HG03064 (cell line): ENCODE results near the gene HTR4.

Experiments
- ATAC-seq: cut with Tn5 transposase; IDR thresholded peaks from one replicate; pipeline ENCODE4 v1.9.1; 2021; ENCODE audit warnings: low read depth; ENCODE audit not compliant: unreplicated experiment

HTR4 gene

DNA sequence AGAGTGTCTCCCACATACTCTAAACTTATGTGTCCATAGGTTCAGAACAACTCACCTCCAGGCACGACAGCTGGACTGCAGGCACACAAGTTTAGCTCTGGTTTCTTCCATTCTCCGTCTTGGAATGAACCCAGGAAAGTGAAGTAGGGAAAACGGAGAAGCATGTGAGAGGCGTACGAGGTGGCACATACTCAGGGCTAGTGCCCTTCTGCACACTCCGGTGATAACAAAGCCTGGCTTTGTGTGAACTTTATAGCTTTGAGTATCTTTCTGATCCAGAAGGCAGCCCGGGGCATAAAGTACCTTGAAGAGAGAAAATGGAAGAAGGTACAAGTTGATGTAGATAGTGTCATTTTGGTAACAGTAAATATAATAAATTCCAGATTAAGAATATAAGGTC, 11.1 kb upstream of the HTR4 start:
- ATAC-seq, result no peak

DNA sequence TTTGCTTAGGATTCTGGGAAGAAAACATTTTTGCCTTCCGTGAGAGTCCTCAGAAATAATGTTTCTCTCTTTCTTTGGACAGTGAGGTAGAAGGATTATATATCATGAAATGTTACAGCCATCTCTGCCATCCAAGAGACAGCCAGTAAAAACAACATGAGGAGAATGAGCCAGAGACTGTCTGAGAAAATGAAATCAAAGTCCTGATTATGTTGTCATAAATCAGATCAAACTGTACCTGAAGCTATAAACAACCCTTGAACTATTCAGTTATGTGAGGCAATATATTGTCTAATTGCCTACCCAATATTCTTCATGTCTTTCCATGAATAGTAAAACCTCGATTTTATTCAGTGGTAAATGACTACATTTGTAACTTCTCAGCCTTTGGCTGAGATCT, 9.2 kb upstream of the HTR4 start:
- no peak for ATAC-seq

DNA sequence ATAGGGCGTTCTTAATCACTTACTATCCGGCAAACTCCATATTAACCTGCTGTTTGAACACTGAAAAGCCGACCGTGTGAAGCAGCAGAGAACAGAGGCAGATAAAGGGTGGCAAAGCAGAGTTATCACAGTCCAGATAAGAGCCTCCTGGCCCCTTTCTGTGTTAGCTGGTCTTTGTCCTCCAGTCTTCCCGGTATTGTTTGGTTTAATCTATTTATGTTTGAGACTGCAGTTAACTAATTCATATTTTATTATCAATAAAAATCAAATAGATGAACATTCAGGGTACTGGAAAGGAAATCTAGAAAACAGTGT, 6.0 kb upstream of the HTR4 start:
- ATAC-seq, result no peak

DNA sequence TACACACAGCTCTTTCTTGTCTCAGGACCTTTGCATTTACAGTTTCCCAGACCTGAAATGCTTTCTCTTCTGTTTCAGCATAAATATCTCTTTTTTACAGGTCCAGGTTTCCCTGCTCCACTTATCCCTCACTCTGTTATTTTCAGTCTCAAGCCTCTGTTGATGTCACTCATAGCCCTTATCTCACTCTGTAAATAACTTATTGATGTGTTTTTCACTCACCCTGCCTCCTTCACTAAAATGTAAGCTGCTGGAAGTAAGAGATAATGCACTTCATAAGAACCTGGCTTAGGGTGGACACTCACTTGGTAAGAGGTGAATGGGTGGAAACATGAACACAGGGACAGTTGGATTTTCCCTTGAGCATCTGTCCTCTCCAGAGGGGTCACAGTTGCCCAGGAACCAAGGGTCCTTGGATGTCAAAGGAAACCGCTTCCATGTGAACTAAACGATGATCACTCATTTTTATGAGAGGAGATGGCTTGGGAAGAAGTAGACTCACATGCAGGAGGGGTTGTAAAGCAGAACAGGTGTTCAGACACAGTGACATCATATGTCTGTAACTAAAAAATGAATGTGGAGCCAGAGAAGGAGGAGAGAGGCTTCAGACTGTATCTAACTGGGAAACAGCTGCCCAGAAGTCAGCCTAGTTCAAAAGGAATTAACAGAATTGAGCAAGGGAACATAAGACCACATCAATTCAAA, 5.5 kb upstream of the HTR4 start:
- ATAC-seq, result no peak

DNA sequence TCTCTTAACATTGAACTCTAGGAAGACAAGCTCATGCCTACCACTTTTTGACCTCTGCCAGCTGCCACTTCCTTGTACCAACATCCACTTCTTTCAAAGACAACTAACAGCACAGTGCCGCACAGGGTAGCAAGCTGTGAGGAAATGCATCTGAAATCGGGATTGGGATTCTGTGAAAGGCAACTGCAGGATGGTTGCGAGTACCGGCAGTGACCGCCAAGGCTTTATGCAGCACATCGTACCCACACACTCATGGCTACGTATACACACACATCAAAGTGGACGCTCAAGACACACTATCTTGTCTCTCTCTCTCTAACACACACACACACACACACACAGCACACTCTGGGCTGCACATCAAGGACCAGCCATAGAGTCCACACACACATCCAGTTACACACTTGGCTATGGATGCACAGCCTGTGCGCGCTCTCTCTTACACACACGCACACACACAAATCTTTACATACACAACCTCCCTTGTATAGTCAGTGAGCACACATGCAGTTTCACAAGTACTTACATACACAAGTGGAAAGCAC, 964 bp downstream of the HTR4 start:
- ATAC-seq, result no peak

DNA sequence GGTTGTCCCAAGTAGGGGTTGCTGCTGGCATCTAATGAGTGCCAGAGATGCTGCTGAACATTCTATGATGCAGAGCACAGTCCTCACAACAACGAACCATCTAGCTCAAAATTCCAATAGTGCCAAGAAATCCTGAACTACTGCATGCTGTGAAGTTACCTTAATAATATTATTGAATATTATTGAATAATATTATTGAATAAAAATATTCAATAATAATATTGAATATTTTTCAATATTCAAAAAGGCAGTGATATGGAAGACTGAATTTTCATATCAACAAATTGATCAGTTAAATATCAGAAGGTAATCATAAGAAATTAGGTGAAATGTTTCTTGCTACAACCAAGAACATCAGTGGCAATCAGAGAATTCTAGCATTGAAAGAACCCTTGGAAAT, 2.8 kb downstream of the HTR4 start:
- ATAC-seq, result no peak

DNA sequence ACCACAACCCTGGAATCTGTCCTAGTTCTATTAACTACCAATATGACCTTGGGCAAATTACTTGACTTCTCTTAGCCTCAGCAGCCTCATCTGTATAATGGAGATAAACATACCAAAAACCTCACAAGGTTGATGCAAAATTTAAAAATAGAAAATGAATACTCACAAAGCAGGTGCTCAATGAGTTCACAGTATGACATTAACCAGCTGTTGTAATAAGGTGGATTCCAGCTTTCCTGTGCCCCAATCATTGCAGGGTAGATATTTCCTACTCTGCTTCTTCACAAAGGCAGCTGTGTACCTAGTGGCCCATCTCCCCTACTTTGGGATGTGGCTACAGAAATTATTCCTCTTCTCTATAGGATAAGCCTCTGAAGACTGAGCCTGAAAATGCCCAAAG, 8.8 kb downstream of the HTR4 start:
- ATAC-seq, result no peak

DNA sequence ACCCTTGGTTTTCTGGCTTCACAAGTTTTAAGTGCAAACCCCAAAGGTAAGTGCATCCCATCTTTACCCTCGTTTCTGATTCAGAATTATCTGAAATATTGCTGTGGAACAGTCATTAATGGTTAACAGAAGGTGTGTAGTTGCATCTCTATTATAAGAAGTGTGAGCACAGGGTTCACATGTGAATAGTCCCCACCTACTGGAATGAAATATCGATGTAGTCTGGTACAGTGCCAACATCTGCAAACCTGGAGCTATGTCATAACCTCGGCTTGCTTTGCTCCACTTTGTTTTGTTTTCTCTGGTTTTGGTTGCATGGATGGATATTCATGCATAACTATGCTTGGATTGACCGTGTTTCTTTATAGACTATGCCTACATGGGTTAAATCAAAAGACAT, 12.6 kb downstream of the HTR4 start:
- no peak for ATAC-seq

DNA sequence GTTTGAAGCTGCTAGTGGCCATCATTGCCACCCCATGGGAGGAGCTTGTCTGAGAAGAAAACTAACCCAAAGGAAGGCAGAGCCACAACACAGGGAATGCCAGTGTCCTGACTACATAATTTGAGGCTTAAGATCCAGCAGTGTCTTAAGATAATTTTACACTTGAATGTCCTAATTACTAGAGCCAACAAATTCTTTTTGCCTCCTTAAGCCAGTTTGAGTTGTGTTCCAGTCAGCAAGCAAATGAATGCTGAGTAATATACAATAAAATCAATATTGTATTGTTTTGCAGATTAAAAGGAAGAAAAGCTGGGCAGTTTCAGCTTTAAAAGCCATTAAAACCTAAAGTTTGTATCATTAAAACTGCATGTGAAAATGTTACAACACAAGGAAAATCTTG, 13.9 kb downstream of the HTR4 start:
- no peak for ATAC-seq

DNA sequence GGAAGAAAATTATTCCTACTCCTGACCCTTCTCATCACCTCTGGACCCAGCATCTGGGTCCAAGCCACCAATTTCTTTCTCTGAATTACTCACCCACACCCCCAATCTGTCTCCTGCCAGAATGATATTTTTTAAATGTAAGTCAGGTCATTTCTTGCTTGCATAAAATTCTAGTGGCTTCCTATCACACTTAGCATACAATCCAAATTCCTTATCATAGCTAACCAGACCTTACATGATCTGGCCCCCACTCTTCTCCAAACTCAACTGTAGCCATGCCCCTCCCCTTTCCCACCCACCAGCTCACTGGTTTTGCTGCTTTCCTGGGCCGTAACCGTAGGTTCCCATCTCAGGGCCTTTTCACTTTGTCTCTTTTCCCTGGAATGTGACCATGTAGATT, 15.2 kb downstream of the HTR4 start:
- no peak for ATAC-seq

DNA sequence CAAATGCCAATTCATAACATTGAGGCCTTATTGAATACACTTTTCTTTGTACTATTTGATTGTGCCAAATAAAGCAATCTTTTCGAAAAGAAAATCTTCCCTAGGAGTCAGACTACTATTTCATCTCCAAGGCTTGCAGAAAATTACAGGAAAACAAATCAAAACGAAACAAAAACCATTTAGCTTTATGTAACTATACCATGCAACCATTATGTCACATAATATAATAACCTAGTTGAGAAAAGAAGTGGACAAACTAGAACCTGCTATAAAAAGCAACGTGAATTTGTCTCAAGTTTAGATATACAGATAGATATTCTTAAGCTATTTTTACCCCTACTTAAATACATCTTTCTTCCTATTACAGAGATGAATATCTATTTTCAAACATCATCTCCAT, 18.0 kb downstream of the HTR4 start:
- no peak for ATAC-seq

DNA sequence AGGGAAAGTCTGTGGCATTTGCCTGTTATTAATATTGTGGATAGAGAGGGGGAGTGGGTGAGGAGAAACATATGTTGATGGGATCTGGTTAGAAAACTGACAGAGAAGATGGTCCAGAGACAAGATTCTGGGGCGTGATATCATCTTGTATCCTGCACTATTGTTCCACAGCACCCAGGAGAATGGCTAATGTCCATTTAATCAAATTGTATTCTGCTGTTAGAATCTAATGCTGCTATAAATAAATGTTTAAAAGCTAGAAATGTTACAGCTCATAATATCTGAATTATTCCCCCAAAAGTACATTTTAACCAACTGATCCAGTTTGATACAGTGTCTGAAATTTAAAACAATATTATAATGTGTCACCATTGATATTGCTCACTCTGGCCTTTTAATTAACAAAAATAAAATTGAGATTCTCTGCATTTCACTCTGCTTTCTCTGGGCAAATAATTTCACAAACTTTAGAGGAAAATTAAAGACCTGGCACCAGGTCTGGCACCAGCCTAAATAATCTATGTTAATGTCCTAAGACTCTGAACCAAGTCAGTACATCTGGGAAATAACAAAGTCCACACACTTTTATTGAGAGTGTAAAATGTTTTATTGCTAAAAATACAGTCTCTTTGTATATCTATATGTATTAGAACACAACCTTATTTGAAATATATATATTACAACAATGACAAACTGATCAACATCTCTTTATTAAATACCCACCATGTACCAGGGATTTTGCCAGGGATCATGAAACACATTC, 18.8 kb downstream of the HTR4 start:
- no peak for ATAC-seq

DNA sequence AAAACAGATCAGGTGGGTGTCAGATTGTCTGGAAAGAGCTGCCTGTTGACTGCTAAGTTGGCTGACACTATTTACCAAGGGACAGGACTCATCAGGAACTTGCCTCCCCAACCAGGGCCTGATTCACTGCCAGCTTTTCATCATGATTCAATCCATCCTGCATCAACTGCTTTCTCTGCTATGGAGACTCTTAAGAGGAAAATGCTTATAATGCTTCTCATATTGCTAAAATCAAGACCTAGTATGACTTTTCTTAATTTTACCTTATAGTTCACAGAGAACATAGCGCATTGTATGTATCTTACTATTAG, 21.3 kb downstream of the HTR4 start:
- no peak for ATAC-seq

DNA sequence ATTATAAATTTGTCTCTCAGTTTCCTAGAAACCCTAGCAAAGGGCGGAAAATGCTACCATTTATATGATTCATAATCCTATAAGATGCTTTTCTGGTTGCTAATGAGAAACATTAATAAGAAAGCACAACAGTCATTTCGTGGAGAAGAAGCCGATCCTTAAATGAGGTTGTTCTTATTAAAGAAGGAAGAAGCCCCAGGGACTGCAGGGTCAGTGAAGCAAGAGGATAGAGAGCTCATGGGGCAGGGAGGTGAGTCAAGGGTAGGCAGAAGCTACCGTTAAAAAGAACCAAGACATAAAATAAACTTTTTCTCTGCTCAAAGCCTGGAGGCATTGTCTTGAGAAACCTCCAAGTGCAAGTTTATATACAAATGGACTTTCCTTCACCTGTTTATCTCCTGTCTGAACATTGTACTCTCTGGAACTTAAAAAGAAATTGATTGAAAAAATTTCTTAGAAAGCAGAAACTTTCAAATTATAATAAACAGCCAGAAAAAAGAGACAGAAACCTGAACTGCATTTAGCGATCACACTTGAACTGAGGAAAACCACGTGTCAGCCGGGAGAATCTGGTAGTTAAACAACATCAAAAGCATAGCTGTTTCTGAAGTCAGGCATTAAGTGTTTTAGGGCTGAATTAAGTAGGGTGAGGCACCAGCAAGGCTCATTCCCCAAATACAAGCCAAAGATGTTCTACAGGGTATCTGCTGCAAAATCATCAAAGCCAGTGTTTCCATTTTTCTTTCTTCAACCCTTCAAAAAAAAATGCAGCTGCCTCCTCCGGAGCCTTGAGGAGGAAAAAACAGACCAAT, 21.9 kb downstream of the HTR4 start:
- ATAC-seq, result no peak

DNA sequence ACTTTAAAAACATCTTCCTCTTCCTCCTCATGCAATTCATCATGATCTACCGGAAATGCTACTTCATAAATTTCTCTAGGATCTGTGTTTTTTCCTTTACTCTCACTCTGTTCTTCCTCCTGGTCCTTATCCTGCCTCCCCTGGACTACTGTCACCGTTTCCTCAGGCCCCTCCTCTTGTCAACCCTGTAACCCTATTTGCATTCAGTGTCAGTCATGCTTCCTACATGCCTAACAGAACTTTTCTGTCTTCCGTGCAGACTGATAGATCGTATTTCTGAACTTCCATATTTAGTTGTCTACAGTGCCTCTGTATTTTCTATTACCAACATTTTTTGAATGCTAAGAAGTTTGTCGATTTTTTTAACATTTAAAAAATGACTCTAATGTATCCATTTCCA, 27.3 kb downstream of the HTR4 start:
- ATAC-seq, result no peak

DNA sequence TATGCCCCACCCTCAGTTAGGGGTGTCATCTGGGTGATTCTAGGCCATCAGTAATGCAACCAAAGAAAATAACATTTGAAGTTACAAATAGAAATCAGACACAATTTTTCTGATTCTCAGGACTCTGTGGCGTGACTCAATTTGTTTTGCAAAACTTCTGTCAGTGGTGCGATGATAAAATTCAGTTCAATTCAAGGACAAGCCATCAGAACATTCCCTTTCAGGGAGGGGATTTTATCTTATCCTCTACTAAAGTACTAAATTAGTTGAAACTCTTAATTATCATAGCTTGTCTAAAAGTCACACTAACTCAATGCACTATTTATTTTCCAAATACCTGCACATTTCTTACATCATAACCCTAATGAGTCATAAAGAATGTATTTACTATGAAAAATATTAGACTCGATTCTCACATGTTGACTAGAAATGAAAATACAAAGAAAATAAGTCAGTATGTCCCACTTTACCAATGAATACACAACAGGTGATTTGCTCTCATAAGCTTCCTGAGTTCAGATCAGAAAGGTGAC, 28.2 kb downstream of the HTR4 start:
- ATAC-seq, result no peak

DNA sequence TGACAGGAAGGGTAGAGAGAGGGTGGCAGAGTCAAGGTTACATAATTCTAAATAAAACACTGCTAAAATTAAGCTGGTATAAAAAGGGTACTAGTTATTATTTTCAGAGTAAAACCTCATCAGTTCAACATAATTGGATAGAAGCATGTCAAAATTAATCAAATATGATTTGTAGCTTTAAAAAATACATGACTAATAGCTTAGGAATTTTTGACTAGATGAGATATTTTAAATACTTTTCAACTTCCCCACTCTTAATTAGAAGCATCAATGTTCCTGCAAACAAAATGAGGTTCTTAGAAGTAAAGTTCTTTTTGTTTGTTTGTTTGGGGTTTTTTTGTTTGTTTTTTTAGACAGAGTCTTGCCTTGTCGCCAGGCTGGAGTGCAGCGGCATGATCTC, 29.1 kb downstream of the HTR4 start:
- ATAC-seq, result no peak

DNA sequence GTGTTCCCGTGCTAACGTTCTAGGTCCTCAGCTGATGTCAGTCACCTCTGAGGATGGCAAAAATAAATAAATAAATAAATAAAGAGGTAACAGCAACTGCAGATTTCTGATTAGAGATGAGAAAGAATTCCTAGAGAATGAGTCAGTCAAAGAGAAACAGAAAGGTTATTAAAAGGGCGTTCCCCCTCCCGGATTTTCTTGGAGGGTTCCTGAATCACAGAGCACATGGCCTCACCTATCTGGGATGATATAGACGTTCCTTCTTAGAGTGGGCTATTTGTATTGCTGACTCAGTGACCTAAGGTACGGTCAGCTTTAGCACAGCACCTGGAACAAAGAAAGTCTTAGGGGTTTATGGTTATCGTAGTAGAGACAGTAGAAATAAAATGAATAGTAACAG, 30.6 kb downstream of the HTR4 start:
- no peak for ATAC-seq

DNA sequence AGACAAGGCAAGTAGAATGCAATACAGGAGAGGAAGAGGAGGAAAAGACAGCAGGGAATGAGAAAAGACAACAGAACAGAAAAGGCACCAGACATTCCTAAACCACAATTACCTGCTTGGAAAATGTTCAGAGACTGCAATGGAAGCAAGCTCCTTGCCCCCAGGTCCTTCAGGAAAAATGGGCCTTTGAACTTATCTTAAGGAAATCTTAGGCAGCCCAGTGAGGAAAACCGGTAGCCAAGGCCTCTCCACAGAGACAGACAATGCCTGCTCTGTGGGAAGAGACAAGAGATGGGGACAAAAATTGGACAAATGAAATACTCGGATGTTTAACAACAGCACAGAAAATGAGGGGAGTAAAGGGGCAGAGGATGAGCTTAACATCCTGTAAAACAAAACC, 31.2 kb downstream of the HTR4 start:
- no peak for ATAC-seq

DNA sequence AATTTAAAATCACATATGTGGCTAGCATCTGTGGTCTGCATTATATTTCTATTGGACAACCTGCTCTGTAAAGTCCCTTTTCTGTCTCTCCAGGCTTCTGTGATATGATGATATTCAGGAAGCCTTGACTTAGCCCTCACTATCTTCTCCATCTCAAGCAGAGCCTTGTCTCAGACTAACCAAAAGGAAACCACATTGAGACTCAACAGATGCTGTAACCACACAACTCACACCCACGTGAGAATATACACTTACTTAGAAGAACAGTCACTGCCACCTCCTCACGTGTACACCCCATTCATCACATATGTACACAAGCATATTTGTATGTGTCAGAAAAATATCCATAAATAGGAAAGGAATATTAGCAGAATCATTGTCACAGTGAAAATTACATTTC, 33.6 kb downstream of the HTR4 start:
- no peak for ATAC-seq

DNA sequence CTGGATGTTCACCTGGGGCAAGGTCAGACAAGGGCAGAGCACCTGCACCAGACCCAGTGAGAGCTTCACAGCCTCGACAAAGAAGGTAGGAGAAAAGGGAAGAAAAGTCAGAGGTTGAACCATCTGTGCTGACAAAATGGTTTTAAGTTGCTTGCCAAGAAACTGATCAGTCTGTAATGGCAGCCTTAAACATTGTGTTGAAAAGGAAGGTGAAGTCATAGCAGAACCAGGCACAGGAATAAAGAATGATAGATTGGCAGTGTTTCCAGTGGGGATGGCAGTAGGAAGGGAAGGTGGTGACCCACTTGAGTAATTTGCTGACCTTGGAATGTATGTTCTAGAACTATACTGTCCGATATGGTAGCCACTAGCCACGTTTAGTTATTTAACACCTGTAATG, 34.2 kb downstream of the HTR4 start:
- no peak for ATAC-seq
